ENCODE data around the gene FHOD1.
A peak's percentile ranks its signal among the peaks of the same experiment; 100 is the strongest.

FHOD1 gene

DNA sequence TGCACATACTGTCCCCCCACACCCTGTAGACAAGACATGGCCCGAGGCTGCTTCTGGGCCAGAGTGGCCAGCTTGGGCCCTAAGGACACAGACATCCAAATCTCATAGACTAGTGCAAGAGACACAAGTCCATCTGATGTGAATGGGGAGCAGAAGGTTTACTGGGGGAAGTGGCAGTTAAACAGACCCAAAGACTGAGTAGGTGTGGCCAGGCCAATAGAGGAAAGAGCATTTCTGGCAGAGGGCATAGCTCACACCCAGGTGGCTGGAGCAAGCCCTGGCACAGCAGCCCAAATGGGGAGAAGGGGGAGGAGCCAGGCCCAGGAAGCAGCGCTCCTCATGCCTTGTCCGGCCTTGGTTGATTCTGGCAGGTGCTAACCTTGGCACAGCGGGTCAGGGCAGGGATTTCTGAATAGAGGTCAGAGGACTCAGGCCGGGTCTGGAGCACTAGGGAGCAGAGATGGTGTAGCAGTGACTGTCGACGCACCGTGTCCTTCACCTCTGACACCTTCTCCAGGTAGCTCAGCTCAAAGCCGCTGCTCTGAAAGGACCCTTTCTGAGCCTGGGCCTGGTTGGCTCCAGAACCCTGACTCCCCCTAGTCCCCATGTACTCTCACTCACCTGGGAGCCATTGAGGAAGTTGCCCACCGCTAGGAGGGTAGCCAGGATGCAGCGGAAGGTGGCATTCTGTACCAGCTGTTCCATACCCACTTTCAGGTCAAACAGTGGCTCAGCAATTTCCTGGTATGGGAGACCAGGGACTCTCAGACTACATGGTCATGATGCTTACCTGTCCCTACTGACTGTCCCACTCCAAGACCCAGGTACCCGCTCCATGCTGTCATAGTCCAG lies 16.2 kb downstream of the FHOD1 start:
- no peak for DNase-seq

DNA sequence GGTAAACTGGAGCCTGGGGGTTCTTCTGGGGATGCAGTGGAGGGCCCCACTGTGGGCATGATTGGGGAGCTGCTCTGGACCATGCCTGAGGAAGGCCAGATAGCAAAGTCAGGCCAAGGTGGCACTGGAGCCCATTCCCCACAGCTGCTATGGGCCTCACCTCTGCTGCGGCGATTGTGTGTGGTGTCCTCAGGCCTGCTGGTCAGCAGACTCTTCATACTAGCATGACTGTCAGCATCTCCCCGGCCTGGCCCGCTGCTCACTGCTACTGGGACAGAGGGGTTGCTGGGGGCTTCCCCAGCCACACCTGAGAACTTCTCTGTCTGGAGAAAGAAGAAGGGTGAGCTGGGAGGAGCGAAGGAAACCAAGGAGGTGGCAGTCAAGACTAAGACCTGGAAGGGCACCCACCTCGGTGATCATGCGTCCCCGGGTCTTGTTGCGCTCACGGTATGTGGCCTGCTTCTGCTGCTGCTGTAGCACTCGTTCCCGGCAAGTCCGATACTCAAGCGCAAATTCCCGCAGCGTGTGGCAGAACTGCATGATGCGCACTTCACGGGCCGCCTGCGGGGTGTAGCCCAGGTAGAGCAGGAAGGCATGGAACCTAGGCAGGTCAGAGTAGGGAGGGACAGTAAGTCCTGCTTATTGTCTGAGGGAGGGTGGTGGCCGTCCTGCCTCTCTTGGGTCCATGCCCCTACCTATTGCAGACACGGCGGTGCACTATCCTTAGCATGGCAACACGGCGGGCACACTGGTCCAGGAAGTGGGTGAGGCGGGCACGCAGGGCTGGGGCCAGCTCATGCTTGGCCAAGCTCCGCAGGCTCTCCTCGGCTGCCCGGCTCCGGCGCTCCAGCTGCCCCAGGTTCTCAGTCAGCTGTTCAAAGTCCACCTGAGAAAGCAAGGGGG lies 17.1 kb downstream of the FHOD1 start:
- DNase-seq, result no peak

DNA sequence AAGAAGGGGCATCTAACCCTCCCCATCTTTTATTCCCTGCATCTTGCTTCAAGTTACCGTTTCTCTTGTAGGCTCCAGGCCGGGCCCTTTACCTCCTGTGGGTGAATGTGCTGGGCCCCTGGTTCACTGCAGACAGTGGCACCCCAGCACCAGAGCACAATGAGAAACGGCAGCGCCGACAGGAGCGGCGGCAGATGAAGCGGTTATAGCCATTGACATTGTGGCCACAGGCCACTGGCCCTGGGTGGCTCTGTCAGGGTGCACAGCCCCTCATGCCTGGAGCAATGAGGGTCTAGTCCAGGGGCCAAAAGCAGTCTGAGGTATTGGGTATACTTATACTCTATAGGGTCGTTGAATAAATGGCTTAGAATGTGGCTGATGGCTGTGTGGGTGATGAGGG lies 18.4 kb downstream of the FHOD1 start:
- DNase-seq, result no peak

DNA sequence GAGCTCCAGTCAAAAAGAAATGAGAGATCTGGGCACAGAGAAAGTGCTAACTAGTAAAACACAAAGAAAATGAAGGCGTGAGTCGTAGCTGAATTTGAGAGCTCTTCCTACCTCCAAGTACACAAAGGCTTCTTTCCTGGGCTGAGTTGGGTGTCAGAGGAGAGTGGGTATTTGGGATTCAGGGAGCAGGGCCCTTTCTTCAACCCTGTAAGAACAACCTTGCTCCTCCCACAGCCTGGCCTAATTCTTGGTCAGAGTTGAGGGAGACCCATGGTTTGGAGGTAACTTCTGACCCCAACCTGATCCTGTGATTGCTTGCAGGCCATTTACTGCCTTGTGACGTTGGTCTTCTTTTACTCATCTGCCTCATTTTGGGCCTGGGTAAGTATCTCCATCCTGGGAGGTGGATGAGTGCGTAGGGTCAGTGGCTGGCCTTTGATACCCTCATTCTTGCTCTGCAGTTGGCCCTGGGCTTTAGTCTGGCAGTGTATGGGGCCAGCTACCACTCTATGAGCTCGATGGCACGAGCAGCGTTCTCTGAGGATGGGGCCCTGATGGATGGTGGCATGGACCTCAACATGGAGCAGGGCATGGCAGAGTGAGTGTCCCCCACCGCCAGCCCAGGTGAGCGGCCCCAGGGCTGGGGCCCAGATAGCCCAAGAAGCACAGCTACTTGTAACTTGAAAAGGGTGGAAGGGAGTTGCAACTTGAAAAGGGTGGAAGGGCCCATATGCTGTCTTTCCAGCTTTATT lies 19.1 kb downstream of the FHOD1 start:
- DNase-seq, result no peak

DNA sequence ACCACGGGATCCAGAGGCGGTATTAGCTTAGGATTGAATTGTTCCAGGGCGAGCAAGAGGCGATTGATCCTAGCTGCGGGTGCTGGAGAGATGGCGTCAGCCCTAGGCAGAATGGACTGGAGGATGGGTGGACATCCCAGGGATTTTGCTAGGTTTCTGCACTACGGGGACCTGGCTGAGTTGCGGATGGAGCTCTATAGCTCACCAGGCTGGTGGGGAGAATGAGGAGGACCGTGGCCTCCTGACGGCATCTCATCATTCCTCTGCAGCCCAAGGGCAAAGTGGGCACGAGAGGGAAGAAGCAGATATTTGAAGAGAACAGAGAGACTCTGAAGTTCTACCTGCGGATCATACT lies 19.7 kb downstream of the FHOD1 start:
- no peak for DNase-seq

DNA sequence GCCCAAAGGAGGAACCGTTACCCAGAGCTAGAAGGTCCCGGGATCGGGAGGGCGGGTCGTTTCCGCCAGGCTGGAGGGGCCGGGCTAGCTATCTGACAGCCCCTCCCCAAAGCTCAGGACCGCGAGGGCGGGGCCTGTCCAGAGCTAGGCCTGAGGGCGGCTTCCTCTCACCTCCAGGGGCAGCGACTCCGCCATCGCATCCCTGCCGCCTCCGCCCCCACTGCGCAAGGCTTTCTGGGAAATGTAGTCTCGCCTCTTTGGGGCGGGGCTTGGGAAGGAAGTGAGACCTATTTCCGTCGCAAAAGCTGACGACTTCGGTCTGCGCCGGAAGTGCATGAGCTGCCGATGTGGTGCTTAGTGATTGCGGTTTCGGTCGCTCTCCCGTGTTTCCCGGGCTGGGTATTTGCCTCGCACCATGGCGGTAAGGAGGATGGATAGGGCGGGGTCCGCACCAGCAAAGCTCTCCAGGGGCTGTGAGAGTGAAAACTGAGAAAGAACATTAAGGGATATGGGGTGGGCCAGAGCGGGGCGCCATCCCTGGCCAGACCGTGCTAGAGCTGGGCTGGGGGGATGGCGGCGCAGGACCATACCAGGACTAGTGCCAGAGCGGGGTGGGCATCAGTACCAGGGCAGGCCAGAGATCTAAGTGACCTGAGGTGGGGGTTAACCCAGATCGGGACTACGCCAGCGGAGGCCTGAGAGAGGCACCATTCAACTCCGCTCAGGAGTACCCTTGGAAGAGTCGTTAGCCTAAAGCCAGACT lies 20.3 kb downstream of the FHOD1 start, which contains the start of gene TMEM208:
Gene TMEM208, plus strand, starts transcription at position 327 of the 763 bp plus-strand sequence. Its CDS starts 89 bp downstream, at position 416.
- peak; percentile 91 to 96 for DNase-seq

DNA sequence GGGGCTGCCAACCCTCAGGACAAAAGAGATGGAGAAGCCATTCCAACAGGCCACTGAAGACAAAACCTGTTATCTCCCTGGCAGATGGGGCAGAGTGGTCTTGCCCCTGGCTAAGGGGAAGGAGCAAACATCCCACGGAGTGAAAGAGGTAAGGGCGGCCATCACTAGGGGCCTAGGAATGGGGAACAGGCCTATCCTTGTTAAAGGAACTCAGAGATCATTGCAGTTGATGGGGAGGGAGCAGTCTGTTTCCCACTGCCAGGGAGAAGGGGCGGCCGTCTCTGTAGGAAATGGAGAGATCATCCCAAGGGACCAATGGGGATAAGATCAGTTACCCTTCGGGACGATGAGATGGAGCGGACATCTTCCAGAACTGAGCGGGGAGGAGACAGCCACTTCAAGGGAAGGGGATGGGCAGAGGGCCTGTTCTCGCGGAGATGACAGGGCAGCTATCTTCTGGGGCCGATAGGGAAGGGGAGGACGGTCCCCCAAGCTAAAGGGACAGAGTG lies 20.9 kb downstream of the FHOD1 start:
- no peak for DNase-seq

DNA sequence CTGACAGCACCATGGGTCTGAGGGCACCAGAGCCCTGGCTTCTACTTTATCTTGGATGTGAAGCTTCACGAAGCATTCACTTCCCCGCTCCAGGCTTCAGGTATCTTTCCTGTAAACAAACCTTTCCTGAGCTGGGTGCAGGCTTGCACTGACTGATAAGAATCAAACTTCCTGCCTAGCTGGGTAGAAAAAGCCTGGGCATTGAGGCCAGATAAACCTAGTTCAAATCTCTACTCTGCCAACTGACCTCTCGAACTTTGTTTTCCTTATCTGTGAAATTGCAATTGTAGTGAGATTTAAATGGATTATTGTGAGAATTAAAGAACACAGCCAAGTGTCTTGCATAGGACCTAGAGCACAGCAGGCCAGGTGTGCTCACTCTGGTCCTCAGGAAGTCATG lies 23.3 kb downstream of the FHOD1 start:
- no peak for DNase-seq

DNA sequence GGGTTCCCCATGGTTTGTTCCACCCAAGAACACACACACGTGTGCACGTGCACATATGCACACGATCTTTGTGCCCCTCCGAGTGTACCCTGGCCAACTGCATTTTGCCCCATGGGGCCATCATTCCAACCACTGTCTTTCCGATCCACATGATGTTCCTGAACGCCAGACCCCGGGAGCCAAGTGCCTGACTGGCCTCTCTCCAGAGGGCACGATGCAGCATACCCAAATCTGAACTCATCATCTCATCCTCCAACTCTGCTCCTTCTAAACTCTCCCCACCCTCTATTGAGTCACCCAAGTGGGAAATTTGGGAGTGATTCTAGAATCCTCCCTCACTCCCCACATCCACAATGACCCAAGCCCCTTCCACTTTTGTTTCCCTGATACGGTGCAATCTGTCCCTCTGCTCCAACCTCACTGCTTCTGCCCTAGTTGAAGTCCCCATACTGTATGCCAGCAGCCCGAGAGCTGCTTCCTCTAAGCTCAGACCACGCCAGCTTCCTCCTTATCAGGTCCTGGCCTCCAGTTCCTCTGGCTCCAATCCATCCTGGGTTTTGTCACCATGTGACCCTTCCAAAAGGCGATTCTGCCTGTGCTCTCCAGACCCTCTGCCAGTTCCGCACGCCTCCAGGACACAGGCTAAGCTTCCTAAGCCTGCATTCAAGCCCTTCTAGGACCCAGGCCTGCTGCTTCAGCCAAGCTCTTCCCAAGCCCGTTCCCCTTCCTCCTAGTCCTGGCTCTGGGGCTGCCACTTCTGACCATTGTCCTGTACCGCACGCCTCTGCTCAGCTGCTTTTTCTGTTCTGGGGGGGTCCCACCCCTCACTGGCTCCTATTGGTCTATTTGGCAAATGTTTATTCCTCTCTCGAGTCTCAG lies 30.4 kb downstream of the FHOD1 start:
- DNase-seq, result no peak

DNA sequence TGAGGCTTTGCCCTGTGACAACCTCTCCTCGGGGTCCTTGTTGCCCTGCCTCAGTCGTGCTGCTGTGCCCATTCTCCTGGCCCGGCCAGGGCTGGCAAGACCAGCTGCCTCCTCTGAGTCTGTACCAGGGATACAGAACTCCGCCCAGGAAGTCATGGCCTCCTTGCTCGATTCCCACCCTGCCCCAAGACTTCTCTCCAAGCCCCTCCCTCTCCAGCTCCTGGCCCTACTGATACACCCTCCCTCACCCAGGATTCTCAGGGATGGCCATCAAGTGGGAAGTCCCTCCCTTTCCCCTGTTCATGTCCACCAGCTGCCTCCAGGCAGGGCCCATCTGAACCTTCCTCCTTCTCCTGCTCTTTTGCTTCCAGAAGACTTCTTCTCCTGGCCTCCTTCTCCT lies 31.6 kb downstream of the FHOD1 start:
- DNase-seq, result no peak

DNA sequence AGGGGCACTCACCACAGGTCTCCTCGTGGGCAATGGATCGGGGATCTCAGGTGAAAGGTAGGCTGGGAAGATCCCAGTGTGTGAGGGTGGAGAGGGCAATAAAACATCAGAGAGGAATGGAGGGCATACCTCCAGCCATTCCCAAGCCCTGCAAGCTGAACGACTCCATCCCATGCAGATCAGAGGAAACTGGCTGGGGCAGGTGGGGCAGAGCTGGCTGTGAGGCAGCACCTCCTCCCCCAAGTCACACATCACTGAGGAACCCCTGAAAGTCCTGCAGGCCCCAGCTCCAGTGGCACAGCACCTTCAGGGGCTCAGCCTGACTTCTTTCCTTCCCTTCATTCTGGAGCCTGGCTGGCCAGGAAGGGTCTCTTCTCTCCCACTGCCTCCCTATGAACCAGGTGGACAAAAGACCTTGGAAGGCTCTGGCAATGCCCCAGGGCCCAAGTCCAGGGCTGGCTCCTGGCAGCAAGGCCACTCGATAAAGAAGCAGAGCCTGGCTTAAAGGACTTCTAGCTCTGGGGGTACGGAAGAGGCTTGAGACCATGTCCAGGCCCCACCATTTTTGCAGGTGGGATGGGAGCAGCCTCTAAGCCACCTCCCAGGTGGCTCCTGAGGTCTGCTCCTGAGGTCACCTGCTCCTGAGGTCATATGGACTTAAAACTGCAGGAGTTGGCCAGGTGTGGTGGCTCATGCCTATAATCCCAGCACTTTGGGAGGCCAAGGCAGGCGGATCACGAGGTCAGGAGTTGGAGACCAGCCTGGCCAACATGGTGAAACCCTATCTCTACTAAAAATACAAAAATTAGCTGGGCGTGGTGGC lies 33.9 kb downstream of the FHOD1 start:
- DNase-seq, result no peak

DNA sequence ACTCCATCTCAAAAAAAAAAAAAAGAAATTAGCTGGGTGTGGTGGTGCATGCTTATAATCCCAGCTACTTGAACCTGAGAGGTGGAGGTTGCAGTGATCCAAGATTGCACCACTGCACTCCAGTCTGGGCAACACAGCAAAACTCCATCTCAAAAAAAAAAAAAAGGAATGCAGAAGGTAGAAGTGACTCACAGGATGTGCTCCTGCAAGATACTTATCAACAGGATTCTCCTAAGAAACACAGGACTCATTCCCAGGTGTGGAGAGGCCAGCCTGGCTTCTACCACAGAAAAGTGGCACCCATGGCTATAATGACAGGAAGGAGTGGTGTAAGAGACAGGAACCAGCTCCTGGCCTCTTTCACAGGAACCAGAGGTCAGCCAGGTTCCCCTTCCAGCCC lies 34.5 kb downstream of the FHOD1 start:
- no peak for DNase-seq

DNA sequence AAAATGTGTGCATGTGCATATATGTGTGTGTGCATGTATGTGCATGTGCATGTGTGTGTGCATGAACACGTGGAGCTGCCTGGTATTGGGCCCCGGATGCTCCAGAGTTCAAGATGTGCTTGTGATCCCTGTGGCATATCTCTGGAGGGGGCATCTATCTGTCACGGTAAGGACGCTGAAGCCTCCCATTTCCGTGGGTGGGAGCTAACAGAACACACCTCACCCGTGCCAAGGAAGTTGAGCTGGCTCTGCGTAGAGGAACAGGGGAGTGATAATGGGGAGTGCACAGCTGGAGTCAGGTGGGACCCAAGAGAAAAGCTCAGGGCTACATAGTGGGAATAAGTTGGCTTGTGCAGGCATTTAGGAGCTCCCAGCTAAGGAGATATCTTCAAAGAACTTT lies 35.6 kb downstream of the FHOD1 start:
- no peak for DNase-seq

DNA sequence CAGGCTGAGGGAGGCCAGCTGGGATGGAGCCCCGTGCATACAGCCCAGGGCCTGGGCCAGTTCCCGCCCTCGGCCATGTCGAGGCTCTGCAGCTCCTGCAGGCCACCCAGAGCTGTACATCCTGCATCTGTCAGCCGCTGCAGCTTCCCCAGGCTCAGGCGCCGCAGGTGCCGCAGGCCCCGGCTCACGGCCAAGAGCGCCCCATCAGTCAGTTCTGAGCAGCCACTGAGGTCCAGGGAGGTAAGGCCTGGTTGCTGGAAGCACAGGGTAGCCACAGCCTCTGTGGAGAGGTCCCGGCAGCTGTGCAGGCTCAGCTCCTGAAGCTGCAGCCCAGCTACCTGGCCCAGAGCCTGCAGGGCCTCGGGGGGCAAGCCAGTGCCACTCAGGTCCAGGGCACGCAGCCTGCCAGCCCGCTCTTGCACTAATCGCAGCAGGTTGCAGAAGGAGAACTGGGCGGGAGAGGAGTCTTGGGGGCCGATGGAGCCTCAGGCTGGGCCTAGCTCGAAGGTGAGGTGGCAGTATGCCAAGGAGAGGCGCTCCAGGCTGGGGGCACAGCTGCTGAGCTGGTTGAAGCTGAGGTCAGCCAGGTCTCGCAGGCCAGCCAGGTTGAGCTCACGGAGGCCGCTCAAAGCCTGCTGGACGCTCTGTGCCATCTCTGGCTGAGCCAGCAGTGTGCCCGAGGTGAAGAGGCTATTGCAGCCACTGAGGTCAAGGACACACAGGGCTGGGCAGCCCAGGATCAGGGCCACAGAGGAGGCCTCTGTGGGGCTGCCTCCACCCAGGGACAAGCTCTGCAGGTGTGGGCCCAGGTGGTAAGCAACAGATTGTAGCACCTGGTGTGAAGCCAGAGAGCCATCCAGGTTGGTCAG lies 37.0 kb downstream of the FHOD1 start:
- no peak for DNase-seq

DNA sequence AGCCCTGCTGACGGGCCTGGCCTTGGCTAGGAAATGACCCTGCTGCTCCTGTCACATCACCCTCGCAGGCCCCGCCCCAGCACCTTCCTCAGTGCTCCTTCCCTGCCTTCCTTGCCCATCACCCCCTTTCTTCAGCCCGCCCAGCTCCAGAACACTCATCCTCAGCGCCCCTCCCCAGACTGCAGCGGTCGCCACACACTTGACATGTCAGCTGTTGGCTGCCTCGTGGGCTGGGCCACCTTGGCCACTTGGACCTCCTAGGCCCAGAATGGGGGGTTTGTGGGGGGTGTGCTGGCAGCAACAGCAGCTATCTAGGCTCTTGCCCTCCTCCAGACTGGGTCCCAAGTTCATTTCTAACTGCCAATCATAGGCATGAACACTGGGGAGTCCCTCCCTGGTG lies 37.7 kb downstream of the FHOD1 start:
- no peak for DNase-seq

DNA sequence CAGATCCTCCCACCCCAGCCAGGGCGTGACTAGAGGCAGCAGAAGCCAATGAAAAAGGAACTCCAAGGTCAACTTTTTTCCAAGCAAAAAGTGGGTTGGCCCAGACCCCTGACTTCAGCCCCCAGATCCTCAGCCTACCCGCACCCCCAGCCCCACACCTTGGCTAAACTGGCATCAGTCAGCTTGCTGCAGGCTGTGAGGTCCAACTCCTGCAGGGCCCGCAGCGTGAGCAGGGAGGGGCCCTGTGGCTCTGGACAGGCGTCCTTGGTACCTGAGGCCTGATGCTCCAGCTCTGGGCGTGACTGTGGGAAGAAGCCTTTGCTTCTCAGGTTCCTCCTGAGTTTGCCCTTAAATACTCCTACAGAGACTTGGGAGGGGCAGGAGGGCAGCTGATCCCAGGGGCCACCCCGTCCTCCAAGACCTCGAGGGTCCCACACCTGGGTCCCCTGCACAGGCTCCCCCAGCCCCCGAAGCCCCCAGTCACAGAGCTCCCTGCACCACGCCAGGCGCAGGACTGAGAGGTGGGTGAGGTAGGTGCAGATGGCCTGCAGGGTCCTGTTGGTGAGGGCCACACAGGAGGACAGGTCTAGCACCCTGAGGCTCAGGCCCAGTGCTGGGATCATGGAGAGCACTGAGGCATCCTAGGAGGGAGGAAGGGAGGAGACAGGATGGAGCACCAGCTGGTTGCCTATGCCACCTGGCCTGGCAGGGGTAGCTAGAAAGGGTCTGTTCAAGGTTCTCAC lies 39.0 kb downstream of the FHOD1 start:
- no peak for DNase-seq

DNA sequence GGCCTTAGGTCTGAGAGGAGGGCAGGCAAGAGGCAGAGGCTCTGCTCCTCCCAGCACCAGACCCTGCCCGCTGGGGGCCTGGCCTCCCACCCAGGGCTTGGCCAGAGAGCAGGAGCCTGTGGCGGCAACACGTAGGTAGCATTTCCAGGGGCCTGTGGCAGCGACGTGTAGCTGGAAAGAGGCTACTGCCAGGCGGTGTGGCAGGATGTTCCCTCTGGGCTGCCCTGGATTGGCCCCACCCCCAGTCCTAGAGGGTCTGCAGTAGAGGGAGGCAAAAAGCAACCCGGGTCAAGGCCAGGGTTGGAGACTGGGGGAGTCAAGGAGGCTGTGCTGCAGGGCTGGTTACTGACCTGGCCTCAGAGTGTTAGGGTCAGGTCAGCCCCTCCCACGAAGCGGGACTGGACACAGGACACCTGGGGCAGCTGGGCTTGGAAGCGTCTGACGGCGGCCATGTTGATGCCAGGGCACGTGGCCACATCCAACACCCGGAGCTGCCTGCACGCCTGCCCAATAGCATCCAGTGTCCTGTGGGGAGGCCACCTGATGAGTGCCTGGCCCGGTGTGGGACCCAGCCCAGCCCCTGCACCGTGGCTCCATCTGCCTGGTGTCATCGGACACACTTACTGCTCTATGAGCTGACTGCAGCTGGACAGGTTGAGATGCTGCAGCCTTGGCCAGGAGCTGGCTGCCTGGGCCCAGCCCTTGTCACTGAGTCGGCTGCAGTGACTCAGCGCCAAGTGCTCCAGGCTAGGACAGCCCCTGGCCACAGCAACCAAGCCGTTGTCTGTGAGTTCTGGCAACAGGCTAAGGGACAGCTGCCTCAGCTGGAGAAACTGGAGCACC lies 39.8 kb downstream of the FHOD1 start:
- DNase-seq, result no peak

DNA sequence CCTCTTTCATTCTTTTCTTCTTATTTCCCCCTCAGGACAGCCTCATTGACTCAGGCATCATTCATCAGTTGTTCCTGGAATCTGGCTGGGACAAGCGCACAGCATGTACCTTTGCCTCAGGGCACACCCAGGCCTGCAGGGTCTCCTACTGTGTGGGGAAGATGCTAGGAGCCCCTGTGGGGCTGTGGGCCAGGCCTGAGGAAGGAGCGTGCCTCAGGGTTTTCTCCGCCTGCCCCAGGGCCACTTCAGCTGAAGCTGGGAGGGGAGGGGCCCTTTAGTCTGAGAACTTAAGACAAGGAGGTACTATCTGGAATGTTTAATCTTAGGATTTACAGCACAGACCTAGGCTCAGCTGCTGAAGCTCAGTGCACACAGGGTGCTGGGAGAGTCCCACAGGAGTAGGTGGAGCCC lies 40.4 kb downstream of the FHOD1 start:
- DNase-seq, result no peak

All from NCI-H526 (cell line).